Left ventricle myocardium inferior (tissue), 1 donor: Measurements from ENCODE around the gene DEAF1. TPM values are rescaled to one million over a fixed set of nuclear protein-coding genes. Genes with fewer than 3 reads are reported as not detected.

Source experiments
- DNase-seq: peaks from one replicate; pipeline ENCODE4 v3.0.0-alpha.2; 2020
- H3K27ac ChIP-seq: fragments of 200-600 bp; replicated peaks from 2 replicates; pipeline ENCODE4 v1.8.0; 2021
- H3K27me3 ChIP-seq: fragments of 200-600 bp; 2 replicates; pipeline ENCODE4 v1.8.0; 2021; ENCODE audit warnings: low read depth
- H3K36me3 ChIP-seq: fragments of 200-600 bp; 2 replicates; pipeline ENCODE4 v1.8.0; 2021
- H3K4me1 ChIP-seq: fragments of 200-600 bp; 2 replicates; pipeline ENCODE4 v1.8.0; 2021
- H3K4me3 ChIP-seq: fragments of 200-600 bp; 2 replicates; pipeline ENCODE4 v1.8.0; 2021; ENCODE audit warnings: mild to moderate bottlenecking, moderate library complexity
- H3K9me3 ChIP-seq: fragments of 200-600 bp; replicated peaks from 2 replicates; pipeline ENCODE4 v1.8.0; 2021
- intact Hi-C: fragments of 100-400 bp; cut with micrococcal nuclease; formaldehyde crosslinking; loops from one replicate; pipeline ENCODE4 v1.11.0; 2022
- total RNA-seq: library from RNA; stranded (reverse); fragmentation: NEBNext Ultra II Directional; extraction: Animal tissue kit (Norgen Biotek cat#: 25700); gene quantifications from one replicate; pipeline ENCODE4 v1.2.1, GENCODE V29; 2021
- TF ChIP-seq, protein P1 (sequence below): fragments of 200-600 bp; IDR thresholded peaks from 2 replicates; pipeline ENCODE4 v1.8.0; 2021; ENCODE audit warnings: antibody characterized with exemption, mild to moderate bottlenecking, borderline replicate concordance
- donor health status: DM: no; HTN: yes; CAD: no; lungs with severe emphysema.

The DEAF1 gene
- total RNA-seq, 1 donor from 2014 or later, result 18.1 TPM

DNA sequence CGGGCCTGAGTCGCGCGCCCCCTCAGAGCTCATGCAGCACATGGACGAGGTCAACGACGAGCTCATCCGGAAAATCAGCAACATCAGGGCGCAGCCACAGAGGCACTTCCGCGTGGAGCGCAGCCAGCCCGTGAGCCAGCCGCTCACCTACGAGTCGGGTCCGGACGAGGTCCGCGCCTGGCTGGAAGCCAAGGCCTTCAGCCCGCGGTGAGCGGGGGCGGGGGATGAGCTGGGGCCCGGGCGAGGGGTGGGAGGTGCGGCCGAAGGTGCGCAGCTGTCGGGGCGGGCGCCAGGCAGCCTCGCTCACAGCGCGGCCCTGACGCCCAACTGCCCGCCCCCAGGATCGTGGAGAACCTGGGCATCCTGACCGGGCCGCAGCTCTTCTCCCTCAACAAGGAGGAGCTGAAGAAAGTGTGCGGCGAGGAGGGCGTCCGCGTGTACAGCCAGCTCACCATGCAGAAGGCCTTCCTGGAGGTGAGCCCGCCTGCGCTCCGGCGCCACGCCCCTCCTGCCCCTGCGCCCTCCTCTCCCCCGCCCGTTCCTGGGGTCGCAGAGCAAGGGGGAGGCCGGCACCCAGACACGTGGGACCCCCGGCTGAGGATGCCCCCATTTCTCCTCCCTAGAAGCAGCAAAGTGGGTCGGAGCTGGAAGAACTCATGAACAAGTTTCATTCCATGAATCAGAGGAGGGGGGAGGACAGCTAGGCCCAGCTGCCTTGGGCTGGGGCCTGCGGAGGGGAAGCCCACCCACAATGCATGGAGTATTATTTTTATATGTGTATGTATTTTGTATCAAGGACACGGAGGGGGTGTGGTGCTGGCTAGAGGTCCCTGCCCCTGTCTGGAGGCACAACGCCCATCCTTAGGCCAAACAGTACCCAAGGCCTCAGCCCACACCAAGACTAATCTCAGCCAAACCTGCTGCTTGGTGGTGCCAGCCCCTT, 31.5 kb upstream of the DEAF1 start:
- intact Hi-C loops, result loop anchor here (10.0 kb wide), 1 partner anchor 62 kb away; no protein-coding TSS in a partner anchor
- Histone ChIP-seq H3K36me3 (no peaks in the 10 kb centered on the region), H3K9me3 (no peaks in the 10 kb centered on the region), H3K27me3 (peaks cover 83% of the 10 kb centered on the region), H3K27ac (no peak overlapping the region), H3K4me3 (peak overlapping the region; percentile 53), H3K4me1 (peaks cover 31% of the 10 kb centered on the region)
- DNase-seq, result no peak
- TF ChIP-seq, protein P1, sequence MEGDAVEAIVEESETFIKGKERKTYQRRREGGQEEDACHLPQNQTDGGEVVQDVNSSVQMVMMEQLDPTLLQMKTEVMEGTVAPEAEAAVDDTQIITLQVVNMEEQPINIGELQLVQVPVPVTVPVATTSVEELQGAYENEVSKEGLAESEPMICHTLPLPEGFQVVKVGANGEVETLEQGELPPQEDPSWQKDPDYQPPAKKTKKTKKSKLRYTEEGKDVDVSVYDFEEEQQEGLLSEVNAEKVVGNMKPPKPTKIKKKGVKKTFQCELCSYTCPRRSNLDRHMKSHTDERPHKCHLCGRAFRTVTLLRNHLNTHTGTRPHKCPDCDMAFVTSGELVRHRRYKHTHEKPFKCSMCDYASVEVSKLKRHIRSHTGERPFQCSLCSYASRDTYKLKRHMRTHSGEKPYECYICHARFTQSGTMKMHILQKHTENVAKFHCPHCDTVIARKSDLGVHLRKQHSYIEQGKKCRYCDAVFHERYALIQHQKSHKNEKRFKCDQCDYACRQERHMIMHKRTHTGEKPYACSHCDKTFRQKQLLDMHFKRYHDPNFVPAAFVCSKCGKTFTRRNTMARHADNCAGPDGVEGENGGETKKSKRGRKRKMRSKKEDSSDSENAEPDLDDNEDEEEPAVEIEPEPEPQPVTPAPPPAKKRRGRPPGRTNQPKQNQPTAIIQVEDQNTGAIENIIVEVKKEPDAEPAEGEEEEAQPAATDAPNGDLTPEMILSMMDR, result no peak

GRCh38 chr11:725624-726202, 30.7 kb upstream of the DEAF1 start:
- Histone ChIP-seq H3K36me3 (no peaks in the 10 kb centered on the region), H3K27me3 (peaks cover 87% of the 10 kb centered on the region), H3K27ac (no peak overlapping the region), H3K4me3 (peak overlapping the region; percentile 53), H3K9me3 (no peaks in the 10 kb centered on the region), H3K4me1 (peaks cover 39% of the 10 kb centered on the region)
- intact Hi-C loops, result loop anchor here (10.0 kb wide), 1 partner anchor 61 kb away; no protein-coding TSS in a partner anchor
- TF ChIP-seq, protein P1, result no peak
- DNase-seq, result no peak

GRCh38 chr11:724778-725386, 29.9 kb upstream of the DEAF1 start:
- intact Hi-C loops, result loop anchor here (10.0 kb wide), 1 partner anchor 60 kb away; no protein-coding TSS in a partner anchor
- H3K36me3 ChIP-seq, result no peaks in the 10 kb centered on the region
- no peaks in the 10 kb centered on the region for H3K9me3 ChIP-seq
- TF ChIP-seq, protein P1, result no peak
- no peak overlapping the region for H3K27ac ChIP-seq
- no peak for DNase-seq
- no peak overlapping the region for H3K4me3 ChIP-seq
- H3K27me3 ChIP-seq, result peaks cover 91% of the 10 kb centered on the region
- peaks cover 42% of the 10 kb centered on the region for H3K4me1 ChIP-seq

DNA sequence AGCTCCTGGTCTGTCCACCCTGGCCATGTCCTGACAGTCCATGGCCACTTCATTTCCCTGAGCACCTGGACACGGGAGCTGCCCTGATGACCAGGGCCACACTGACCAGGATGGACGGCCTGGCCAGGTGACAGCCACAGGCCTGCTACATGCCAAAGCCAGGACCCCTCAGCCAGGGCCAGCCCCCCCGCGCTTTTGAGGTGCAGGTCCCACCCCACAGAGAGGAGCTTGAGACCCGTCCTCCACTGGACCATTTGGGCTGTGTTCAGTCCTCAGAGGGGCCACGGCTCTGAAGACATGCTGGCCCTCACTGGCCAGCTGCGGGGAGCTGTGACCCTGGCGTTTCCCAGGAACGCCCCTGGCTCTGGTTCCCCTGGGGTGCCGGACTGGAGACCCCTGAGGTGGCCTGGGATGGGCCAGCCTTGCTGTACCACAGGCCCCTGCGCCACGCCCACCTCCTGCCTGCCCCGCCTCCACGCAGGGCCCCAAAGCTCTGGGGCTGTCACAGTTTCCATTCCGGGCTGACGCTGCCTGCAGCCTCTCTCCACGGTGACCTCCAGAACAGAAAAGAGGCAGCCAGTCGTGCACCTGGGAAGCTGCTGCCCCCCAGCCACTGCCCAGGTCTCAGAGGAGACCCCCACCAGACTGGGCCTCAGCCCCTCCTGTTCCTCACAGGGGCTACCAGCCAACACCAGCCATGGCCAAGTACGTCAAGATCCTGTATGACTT, 29.2 kb upstream of the DEAF1 start:
- Histone ChIP-seq H3K27ac (no peak overlapping the region), H3K36me3 (no peaks in the 10 kb centered on the region), H3K9me3 (no peaks in the 10 kb centered on the region), H3K4me1 (peaks cover 42% of the 10 kb centered on the region), H3K4me3 (no peak overlapping the region), H3K27me3 (peaks cover 93% of the 10 kb centered on the region)
- no peak for DNase-seq
- intact Hi-C loops, result loop anchor here (10.0 kb wide), 1 partner anchor 59 kb away; no protein-coding TSS in a partner anchor
- TF ChIP-seq, protein P1, result no peak
